Suprapubic skin (tissue), 3 donors: ENCODE measurements around the gene UCN2.

Source experiments
- EP300 ChIP-seq: sonication (generic); formaldehyde crosslinking; IDR thresholded peaks from one replicate; pipeline ENCODE4 v1.6.1; 2017; ENCODE audit warnings: antibody characterized with exemption
- POLR2A ChIP-seq, 2 donors: fragments of 450-650 bp; IDR thresholded peaks; one replicate each; pipeline ENCODE4 v1.6.1; 2017; ENCODE audit warnings: antibody characterized with exemption in 2 of 2, mild to moderate bottlenecking in 2 of 2, moderate library complexity in 2 of 2
- TF ChIP-seq, protein P1 (sequence below), 2 donors: fragments of 200-600 bp in 1 of 2; fragments of 450-650 bp in 1 of 2; sonication (generic) in 1 of 2; IDR thresholded peaks; one replicate each; pipeline ENCODE4 v1.5.1; 2016 to 2019; ENCODE audit warnings: antibody characterized with exemption in 2 of 2, mild to moderate bottlenecking in 1 of 2, moderate library complexity in 1 of 2

GRCh38 chr3:48518638-48519276 is 44.8 kb downstream of the UCN2 start:
- TF ChIP-seq, protein P1, sequence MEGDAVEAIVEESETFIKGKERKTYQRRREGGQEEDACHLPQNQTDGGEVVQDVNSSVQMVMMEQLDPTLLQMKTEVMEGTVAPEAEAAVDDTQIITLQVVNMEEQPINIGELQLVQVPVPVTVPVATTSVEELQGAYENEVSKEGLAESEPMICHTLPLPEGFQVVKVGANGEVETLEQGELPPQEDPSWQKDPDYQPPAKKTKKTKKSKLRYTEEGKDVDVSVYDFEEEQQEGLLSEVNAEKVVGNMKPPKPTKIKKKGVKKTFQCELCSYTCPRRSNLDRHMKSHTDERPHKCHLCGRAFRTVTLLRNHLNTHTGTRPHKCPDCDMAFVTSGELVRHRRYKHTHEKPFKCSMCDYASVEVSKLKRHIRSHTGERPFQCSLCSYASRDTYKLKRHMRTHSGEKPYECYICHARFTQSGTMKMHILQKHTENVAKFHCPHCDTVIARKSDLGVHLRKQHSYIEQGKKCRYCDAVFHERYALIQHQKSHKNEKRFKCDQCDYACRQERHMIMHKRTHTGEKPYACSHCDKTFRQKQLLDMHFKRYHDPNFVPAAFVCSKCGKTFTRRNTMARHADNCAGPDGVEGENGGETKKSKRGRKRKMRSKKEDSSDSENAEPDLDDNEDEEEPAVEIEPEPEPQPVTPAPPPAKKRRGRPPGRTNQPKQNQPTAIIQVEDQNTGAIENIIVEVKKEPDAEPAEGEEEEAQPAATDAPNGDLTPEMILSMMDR (IDR thresholded peaks at IDR 0.05), result no peak
- no peak for TF ChIP-seq POLR2A (IDR thresholded peaks at IDR 0.05)
- no peak for TF ChIP-seq EP300
